DMS 273 (cell line): ENCODE results near the gene FGF22.

ENCODE experiments used
- DNase-seq: peaks from one replicate; lab custom pipeline; 2025; ENCODE audit not compliant: unreplicated experiment; lab: John Stamatoyannopoulos, UW

FGF22 gene

GRCh38 chr19:642767-643727, 3.4 kb downstream of the FGF22 start:
- no peak for DNase-seq

- no peak for DNase-seq
Measured at GRCh38 chr19:643736-644135, 4.1 kb downstream of the FGF22 start.

- no peak for DNase-seq
Measured at GRCh38 chr19:644363-644762, 4.7 kb downstream of the FGF22 start.

- no peak for DNase-seq
Measured at GRCh38 chr19:644789-645188, 5.1 kb downstream of the FGF22 start.

- no peak for DNase-seq
Measured at GRCh38 chr19:645912-646778, 6.5 kb downstream of the FGF22 start.

- no peak for DNase-seq
Measured at GRCh38 chr19:646779-647565, 7.3 kb downstream of the FGF22 start.

GRCh38 chr19:647566-648284, 8.0 kb downstream of the FGF22 start:
- no peak for DNase-seq

GRCh38 chr19:648305-648704, 8.6 kb downstream of the FGF22 start:
- DNase-seq = no peak

GRCh38 chr19:648904-649801, 9.5 kb downstream of the FGF22 start:
- DNase-seq = no peak

- no peak for DNase-seq
Measured at GRCh38 chr19:650121-650520, 10.4 kb downstream of the FGF22 start.

GRCh38 chr19:651114-651818, 11.6 kb downstream of the FGF22 start:
- no peak for DNase-seq

GRCh38 chr19:651991-652390, 12.3 kb downstream of the FGF22 start:
- no peak for DNase-seq

- no peak for DNase-seq
Measured at GRCh38 chr19:652467-653389, 13.0 kb downstream of the FGF22 start.

GRCh38 chr19:653425-653824, 13.7 kb downstream of the FGF22 start:
- DNase-seq = no peak

GRCh38 chr19:655691-656090, 16.0 kb downstream of the FGF22 start:
- DNase-seq = no peak

GRCh38 chr19:656751-657559, 17.3 kb downstream of the FGF22 start:
- DNase-seq = no peak

- DNase-seq = no peak
Measured at GRCh38 chr19:657611-658010, 17.9 kb downstream of the FGF22 start.
